OCI-LY7 (cell line): ENCODE results near the gene PTGER2.

Experiments used
- EZH2phosphoT487 ChIP-seq: fragments of 200-600 bp; sonication (generic); IDR thresholded peaks from 2 replicates; pipeline ENCODE4 v1.6.1; 2018; ENCODE audit warnings: low read depth, borderline replicate concordance, mild to moderate bottlenecking, mixed run types, antibody characterized with exemption, low read length, moderate library complexity, mixed read lengths
- TF ChIP-seq, protein P1 (sequence below): fragments of 200-600 bp; sonication (generic); conservative IDR thresholded peaks from 2 replicates; pipeline ENCODE4 v1.5.1; 2014; ENCODE audit warnings: mild to moderate bottlenecking, antibody characterized with exemption, low read length, moderate library complexity, mixed read lengths

DNA sequence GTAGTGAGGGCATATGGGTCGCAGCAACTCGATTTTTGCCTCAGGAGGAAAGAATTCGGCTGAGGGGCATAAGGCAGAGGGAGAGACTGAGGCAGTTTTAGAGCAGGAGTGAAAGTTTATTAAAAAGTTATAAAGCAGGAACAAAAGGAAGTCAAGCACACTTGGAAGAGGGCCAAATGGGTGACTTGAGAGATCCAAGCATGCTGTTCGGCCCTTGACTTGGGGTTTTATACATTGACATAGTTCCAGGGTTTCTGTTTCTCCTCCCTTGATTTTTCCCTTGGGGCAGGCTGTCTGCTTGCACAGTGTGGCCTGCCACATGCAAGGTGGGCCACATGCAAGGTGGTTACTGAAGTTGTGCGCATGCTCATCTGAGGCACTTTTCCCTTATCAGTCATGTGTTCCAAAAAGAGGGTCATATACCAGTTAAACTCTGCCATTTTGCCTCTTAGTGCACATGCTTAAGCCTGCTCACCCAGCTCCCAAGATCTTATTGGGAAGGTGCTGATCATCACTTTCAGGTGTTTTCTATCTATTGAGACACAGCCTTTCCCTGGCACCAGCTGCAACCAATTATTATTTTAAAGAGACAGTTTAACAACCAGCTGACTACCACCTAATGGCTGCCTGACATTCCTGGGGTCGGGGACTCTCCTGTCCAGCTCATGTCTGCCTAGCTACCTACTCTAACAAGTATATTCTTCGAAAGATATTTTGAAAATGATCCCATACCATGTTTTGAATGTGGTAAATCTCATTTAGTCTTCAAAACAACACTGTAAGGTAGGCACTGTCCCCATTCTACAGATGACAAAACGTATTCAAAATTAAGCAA lies 19.9 kb downstream of the PTGER2 start:
- TF ChIP-seq, protein P1, sequence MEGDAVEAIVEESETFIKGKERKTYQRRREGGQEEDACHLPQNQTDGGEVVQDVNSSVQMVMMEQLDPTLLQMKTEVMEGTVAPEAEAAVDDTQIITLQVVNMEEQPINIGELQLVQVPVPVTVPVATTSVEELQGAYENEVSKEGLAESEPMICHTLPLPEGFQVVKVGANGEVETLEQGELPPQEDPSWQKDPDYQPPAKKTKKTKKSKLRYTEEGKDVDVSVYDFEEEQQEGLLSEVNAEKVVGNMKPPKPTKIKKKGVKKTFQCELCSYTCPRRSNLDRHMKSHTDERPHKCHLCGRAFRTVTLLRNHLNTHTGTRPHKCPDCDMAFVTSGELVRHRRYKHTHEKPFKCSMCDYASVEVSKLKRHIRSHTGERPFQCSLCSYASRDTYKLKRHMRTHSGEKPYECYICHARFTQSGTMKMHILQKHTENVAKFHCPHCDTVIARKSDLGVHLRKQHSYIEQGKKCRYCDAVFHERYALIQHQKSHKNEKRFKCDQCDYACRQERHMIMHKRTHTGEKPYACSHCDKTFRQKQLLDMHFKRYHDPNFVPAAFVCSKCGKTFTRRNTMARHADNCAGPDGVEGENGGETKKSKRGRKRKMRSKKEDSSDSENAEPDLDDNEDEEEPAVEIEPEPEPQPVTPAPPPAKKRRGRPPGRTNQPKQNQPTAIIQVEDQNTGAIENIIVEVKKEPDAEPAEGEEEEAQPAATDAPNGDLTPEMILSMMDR: no peak
- no peak for TF ChIP-seq EZH2phosphoT487
